Subcutaneous adipose tissue (tissue), 4 donors: ENCODE results near the gene ESR2. TPM values are rescaled to one million over a fixed set of nuclear protein-coding genes. Genes with fewer than 3 reads are reported as not detected.

ENCODE experiments used
- CTCF ChIP-seq: fragments of 450-650 bp; IDR thresholded peaks from one replicate; pipeline ENCODE4 v1.5.1; 2016; ENCODE audit warnings: low read depth, mild to moderate bottlenecking, control low read depth, antibody characterized with exemption, moderate library complexity
- total RNA-seq, 4 donors: library from RNA; depleted of rRNA; stranded (reverse); fragments of >200 nt; gene quantifications; one replicate each; pipeline ENCODE4 v1.1.0, GENCODE V29; 2016

ESR2 gene
- total RNA-seq, 4 donors from 2014 or later, result 1.1 to 21.5 (median 3.9) TPM

DNA sequence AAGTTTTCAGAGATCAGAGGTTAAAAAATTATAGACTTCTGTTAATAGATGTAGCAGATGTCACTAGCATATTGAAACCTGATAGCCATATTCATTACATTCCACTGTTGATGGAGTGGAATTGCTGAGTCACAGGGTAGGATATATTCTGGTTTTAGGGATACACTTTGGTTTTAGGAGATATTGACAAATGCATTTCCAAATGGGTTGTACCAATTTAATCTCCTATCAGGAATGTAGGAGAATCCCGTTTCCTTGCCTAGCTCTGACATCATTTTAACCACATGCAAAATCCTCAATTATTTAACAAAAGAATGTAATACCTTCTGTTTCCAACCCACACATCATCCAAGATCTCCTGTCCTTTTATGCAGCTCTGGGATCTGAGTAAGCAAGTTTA, 30.7 kb upstream of the ESR2 start:
- no peak for TF ChIP-seq CTCF

DNA sequence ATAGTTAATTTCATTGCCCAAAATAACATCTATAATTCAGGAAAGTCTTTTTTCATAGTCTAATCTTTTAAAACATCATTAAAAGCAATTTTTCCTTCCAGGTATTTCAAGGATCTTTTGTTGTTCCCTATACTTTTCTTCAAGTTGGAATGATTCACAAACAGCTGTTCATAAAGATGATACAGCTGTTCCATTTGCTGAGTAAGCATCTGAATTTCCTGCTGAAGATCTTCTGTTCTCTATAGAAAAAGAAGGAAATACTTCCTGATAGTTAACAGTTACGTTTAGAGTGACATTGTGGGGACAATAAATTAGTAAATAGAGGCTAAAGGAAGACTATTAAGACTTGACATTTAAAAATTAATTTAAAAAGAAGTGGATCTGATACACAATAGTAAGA, 30.3 kb upstream of the ESR2 start:
- no peak for TF ChIP-seq CTCF

DNA sequence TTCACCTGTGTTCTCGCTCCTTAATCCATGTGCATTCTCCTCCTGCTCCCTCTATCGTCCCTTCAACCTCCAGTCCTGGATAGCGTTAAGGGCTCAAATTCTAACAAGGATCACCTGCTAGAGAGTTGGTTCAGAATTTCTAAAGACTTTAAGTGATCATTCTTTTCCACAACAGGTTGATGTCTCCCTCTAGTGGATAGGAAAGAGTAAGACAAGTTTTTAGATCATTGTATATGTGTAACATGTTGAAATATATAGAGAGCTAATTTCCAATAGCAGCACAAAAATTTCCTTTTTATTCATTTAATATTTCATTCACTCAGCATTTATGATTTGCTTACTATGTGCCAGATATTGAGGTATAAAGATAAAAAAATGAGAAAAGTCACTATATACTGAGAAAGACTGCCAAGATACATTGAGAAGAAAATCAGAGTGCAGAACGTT, 9.3 kb upstream of the ESR2 start:
- no peak for TF ChIP-seq CTCF

DNA sequence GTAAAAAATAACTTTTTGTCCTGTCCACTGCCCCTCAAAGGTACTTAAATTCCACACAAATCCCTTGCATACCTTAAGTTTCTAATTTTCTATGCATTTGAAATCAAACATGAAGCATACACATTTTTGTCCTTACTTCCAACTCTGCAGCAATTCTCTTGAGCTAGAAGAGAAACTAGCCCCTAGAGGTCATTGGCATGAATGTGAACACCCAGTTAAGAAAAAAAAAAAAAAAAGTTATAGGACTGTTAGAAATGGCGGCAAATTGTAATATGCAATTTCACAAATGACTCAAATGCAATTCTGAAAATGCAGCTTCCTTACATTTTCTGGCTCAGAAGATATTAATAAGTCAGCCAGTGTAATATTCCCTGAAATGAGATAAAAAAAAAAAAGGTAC, 4.6 kb upstream of the ESR2 start:
- no peak for TF ChIP-seq CTCF

GRCh38 chr14:64296561-64296960, 2.4 kb upstream of the ESR2 start:
- no peak for TF ChIP-seq CTCF

DNA sequence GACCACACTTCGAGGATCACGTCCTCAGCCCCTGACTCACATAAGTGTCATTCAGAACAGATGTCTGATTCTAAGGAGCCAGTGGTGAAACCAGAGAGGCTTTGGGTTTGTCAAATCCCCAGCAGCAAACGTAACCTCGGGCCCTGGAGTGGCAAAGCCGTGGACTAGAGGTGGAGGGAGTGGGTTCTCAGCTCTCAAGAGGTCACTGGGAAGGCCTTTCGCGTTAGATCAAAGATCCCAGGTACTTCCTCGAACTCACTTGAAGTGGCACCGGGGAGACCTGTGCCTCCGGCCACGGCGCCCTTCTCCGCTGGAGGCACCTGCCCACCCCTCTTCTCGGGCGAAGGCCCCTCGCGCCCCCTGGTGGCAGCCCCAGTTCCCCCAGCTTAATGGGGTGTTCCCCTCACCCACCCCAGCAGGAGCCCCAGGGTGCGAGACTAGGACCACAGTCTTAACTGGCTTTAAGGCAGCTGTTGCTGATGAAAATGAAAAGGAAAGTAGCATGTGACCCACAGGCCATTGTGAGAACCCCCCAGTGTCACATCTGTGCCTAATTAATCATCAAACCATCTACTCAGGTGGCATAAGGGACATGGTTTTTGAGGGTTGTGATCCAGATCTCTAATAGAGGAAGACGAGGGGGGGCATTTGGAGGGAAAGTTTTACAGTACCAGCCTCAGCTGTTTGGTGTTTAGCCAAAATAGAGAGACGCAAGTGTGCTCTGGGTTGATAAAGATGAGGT, 672 bp upstream of the ESR2 start:
- no peak for TF ChIP-seq CTCF

DNA sequence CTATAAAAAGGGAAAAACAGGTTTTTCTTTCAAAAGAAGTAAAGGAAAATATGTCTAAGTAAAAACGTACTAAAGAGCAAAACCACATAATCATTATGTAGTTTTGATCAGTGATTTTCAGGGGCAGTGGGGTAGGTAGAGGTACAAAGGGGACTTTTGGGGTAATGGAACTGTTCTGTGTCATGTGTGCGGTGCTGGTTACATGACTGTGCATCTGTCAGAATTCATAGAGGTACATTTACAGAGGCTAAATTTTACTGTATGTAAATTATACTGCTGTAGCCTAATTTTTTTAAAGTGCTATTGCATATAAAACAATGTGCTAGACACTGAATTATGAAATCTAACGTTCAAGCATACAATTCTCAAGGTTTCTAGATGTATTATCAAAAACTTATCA, 2.0 kb downstream of the ESR2 start:
- TF ChIP-seq CTCF, result no peak
